Measurements from ENCODE around the gene C5orf15. TPM values are rescaled to one million over a fixed set of nuclear protein-coding genes. Genes with fewer than 3 reads are reported as not detected.

The C5orf15 gene
- polyA plus RNA-seq, 1 of the 3 experiments (the other 2 are of a cell fraction): 81.0 TPM

- Histone ChIP-seq H3K36me3 (replicated peaks in 1 of 2; ENCODE audit: control insufficient read depth in 1 of 2, insufficient read depth in 2 of 2, low read length in 1 of 2) (no peaks in the 10 kb centered on the region), H3K27ac (ENCODE audit: low read depth in 2 of 2, low read length in 1 of 2) (peak overlapping the region in 1 of 2 experiments; percentile 74; a peak in 2 of 4 replicates), H3K4me1 (ENCODE audit: control insufficient read depth in 1 of 2, insufficient read depth in 2 of 2, low read depth in 1 of 2, low read length in 1 of 2) (peaks cover 0 to 42% of the 10 kb centered on the region in 2 experiments; a peak in 2 of 4 replicates), H3F3A (replicated peaks; ENCODE audit: insufficient read depth) (no peaks in the 10 kb centered on the region), H3K79me2 (ENCODE audit: insufficient read depth) (no peaks in the 10 kb centered on the region), H3K27me3 (ENCODE audit: insufficient read depth) (no peaks in the 10 kb centered on the region), H3K4me3 (ENCODE audit: low read depth in 2 of 2, low read length in 1 of 2) (no peak overlapping the region), H3K9me3 (no peaks in the 10 kb centered on the region), H3K4me2 (no peak overlapping the region), H2AFZ (ENCODE audit: low read depth) (no peak overlapping the region), H3K9me2 (no peaks in the 10 kb centered on the region), H3K9ac (no peak overlapping the region), H4K20me1 (ENCODE audit: insufficient read depth) (no peaks in the 10 kb centered on the region)
- no peak for DNase-seq
- ChIA-PET POLR2A (no interaction called here), CTCF (interaction anchor here (0.8 to 2.0 kb wide), 6 partner anchors 12 to 485 kb away, joined by 3 to 7 read pairs (median 4); no protein-coding TSS in a partner anchor)
- 72% methylated on average over 5 of the region's 6 CpGs for WGBS (ENCODE audit: low lambda C conversion rate)
- TF ChIP-seq POLR2AphosphoS5 (IDR thresholded peaks at IDR 0.05; ENCODE audit: low read depth, low read length) (no peak), REST (IDR thresholded peaks at IDR 0.05; ENCODE audit: low read depth, low read length) (no peak), FOXM1 (IDR thresholded peaks at IDR 0.05; ENCODE audit: low read depth) (no peak), ZBTB33 (IDR thresholded peaks at IDR 0.05; ENCODE audit: borderline replicate concordance, low read depth) (no peak)
These were observed 62.1 kb downstream of the C5orf15 start for GRCh38 chr5:133906303-133906702.

Other genes with a start within 250 kb of the C5orf15 start
- gene VDAC1, start 36.4 kb upstream of the C5orf15 start, polyA plus RNA-seq (2012; rRNA removed): 155 and 166 TPM in 2 replicates
- 2.3 and 2.7 TPM in 2 replicates for gene TCF7, start 146.1 kb upstream of the C5orf15 start, polyA plus RNA-seq (2012; rRNA removed)
- gene SKP1, start 208.3 kb upstream of the C5orf15 start, polyA plus RNA-seq (2012; rRNA removed): 407 and 428 TPM in 2 replicates

Measured in SK-N-SH (cell line).